H1 (cell line): ENCODE measurements around the gene PRADC1. TPM values are rescaled to one million over a fixed set of nuclear protein-coding genes. Genes with fewer than 3 reads are reported as not detected.

Source experiments
- CTCF ChIA-PET: fragments of 300-600 bp; sonication (Branson Sonifier 250); formaldehyde crosslinking; loops from one replicate; lab custom pipeline; 2021; ENCODE audit not compliant: partially characterized antibody; lab: Charles Lee
- POLR2A ChIA-PET: fragments of 300-600 bp; sonication (Branson Sonifier 250); formaldehyde crosslinking; loops from one replicate; lab custom pipeline; 2021; ENCODE audit warnings: inconsistent platforms; ENCODE audit not compliant: partially characterized antibody; lab: Charles Lee
- DNase-seq, 2 experiments: peaks; one replicate each; pipeline versions ENCODE4 v3.0.0 to v3.0.0-alpha.2; 2010 to 2022; ENCODE audit warnings: low spot score in 2 of 2, low read depth in 1 of 2, mixed read lengths in 1 of 2
- FAIRE-seq: peaks from 2 replicates; lab custom pipeline; 2011; peaks lifted over from hg19 to GRCh38; lab: Jason Lieb, UNC
- H2AFZ ChIP-seq: 2 replicates; pipeline ENCODE4 v1.8.1; 2012; ENCODE audit warnings: low read length, inconsistent platforms
- H2AK5ac ChIP-seq: 2 replicates; pipeline ENCODE4 v1.6.1; 2013; ENCODE audit warnings: low read depth, low read length
- H2BK120ac ChIP-seq: replicated peaks from 2 replicates; pipeline ENCODE3; 2013; ENCODE audit warnings: low read depth, low read length, inconsistent platforms
- H2BK12ac ChIP-seq: 2 replicates; pipeline ENCODE4 v1.6.1; 2013; ENCODE audit warnings: low read depth, low read length
- H2BK15ac ChIP-seq: 2 replicates; pipeline ENCODE4 v1.6.1; 2013; ENCODE audit warnings: low read length
- H2BK20ac ChIP-seq: 2 replicates; pipeline ENCODE4 v1.6.1; 2013; ENCODE audit warnings: low read length
- H2BK5ac ChIP-seq: 2 replicates; pipeline ENCODE4 v1.6.1; 2013; ENCODE audit warnings: low read depth, low read length
- H3K14ac ChIP-seq: 2 replicates; pipeline ENCODE4 v1.6.1; 2013; ENCODE audit warnings: inconsistent platforms; ENCODE audit not compliant: insufficient read length
- H3K18ac ChIP-seq: 2 replicates; pipeline ENCODE4 v1.6.1; 2013; ENCODE audit warnings: low read length; ENCODE audit errors: extremely low read depth
- H3K23ac ChIP-seq: 2 replicates; pipeline ENCODE4 v1.6.1; 2013; ENCODE audit warnings: inconsistent platforms; ENCODE audit not compliant: insufficient read length
- H3K23me2 ChIP-seq: 2 replicates; pipeline ENCODE4 v1.6.1; 2013; ENCODE audit warnings: low read depth, low read length
- H3K27ac ChIP-seq: 2 replicates; pipeline ENCODE4 v1.6.1; 2011; ENCODE audit warnings: low read depth, low read length, inconsistent platforms
- H3K27me3 ChIP-seq, 4 experiments: replicated peaks in 1 of 4; 1 replicate in 1 of 4; 2 replicates in 3 of 4; pipeline versions ENCODE4 v1.6.1 to v1.8.1; 2011 to 2013; ENCODE audit warnings: low read length in 3 of 4, mild to moderate bottlenecking in 3 of 4, inconsistent platforms in 2 of 4, mixed read lengths in 2 of 4, moderate library complexity in 1 of 4; ENCODE audit not compliant: control insufficient read depth in 3 of 4, insufficient read depth in 3 of 4; ENCODE audit errors: extremely low read depth in 1 of 4
- H3K36me3 ChIP-seq, 4 experiments: 2 replicates each; pipeline versions ENCODE4 v1.6.1 to v1.8.1; 2011 to 2013; ENCODE audit warnings: mild to moderate bottlenecking in 4 of 4, low read length in 3 of 4, moderate library complexity in 2 of 4, control low read depth in 1 of 4, inconsistent platforms in 1 of 4; ENCODE audit not compliant: insufficient read depth in 4 of 4, control insufficient read depth in 2 of 4
- H3K4ac ChIP-seq: replicated peaks from 2 replicates; pipeline ENCODE3; 2013; ENCODE audit warnings: low read length, low read depth, mixed read lengths, inconsistent platforms; ENCODE audit not compliant: insufficient read length
- H3K4me1 ChIP-seq, 4 experiments: replicated peaks in 1 of 4; 1 replicate in 1 of 4; 2 replicates in 3 of 4; pipeline versions ENCODE4 v1.6.1 to v1.8.1; 2011 to 2013; ENCODE audit warnings: low read length in 3 of 4, inconsistent platforms in 2 of 4, mixed read lengths in 1 of 4; ENCODE audit not compliant: insufficient read depth in 4 of 4, control insufficient read depth in 3 of 4
- H3K4me2 ChIP-seq, 2 experiments: 2 replicates each; pipeline versions ENCODE4 v1.6.1 to v1.8.1; 2011 to 2013; ENCODE audit warnings: low read depth in 2 of 2, low read length in 2 of 2, control low read depth in 1 of 2, inconsistent platforms in 1 of 2, mild to moderate bottlenecking in 1 of 2; ENCODE audit not compliant: insufficient read depth in 1 of 2
- H3K4me3 ChIP-seq, 4 experiments: fragments of 200-600, 300-600 bp in 1 of 4; sonication (generic), shearing (Covaris generic), sonication (Bioruptor Twin) in 1 of 4; 2 replicates each; pipeline versions ENCODE4 v1.5.1 to v1.8.1; 2011 to 2016; ENCODE audit warnings: low read length in 4 of 4, low read depth in 3 of 4, control low read depth in 2 of 4, inconsistent platforms in 2 of 4, mild to moderate bottlenecking in 2 of 4, mixed read lengths in 1 of 4, moderate library complexity in 1 of 4; ENCODE audit not compliant: insufficient read depth in 2 of 4; ENCODE audit errors: extremely low read depth in 1 of 4
- H3K56ac ChIP-seq: replicated peaks from 2 replicates; pipeline ENCODE3; 2013; ENCODE audit warnings: low read depth, mild to moderate bottlenecking, mixed read lengths, low read length, inconsistent platforms; ENCODE audit not compliant: insufficient read length
- H3K79me1 ChIP-seq: 2 replicates; pipeline ENCODE4 v1.6.1; 2013; ENCODE audit warnings: low read depth, low read length, control low read depth
- H3K79me2 ChIP-seq, 2 experiments: 2 replicates each; pipeline versions ENCODE4 v1.6.1 to v1.8.1; 2012 to 2013; ENCODE audit warnings: low read length in 2 of 2, mild to moderate bottlenecking in 2 of 2, inconsistent platforms in 1 of 2; ENCODE audit not compliant: insufficient read depth in 2 of 2, control insufficient read depth in 1 of 2
- H3K9ac ChIP-seq, 4 experiments: replicated peaks in 1 of 4; 1 replicate in 1 of 4; 2 replicates in 3 of 4; pipeline versions ENCODE4 v1.6.1 to v1.8.1; 2011 to 2013; ENCODE audit warnings: low read depth in 3 of 4, low read length in 3 of 4, control low read depth in 2 of 4, mild to moderate bottlenecking in 2 of 4, moderate library complexity in 2 of 4, inconsistent platforms in 1 of 4; ENCODE audit errors: extremely low read depth in 1 of 4
- H3K9me3 ChIP-seq, 2 experiments: 2 replicates each; pipeline versions ENCODE4 v1.6.1 to v1.8.1; 2012 to 2013; ENCODE audit warnings: mild to moderate bottlenecking in 2 of 2, moderate library complexity in 2 of 2, control low read depth in 1 of 2, inconsistent platforms in 1 of 2, low read depth in 1 of 2, low read length in 1 of 2, mixed read lengths in 1 of 2; ENCODE audit not compliant: insufficient read depth in 2 of 2
- H4K20me1 ChIP-seq, 2 experiments: replicated peaks in 1 of 2; 2 replicates each; pipeline versions ENCODE3 to v1.8.1; 2011 to 2013; ENCODE audit warnings: inconsistent platforms in 2 of 2, low read length in 2 of 2, mild to moderate bottlenecking in 1 of 2; ENCODE audit not compliant: insufficient read depth in 2 of 2, control insufficient read depth in 1 of 2
- H4K5ac ChIP-seq: 2 replicates; pipeline ENCODE4 v1.6.1; 2013; ENCODE audit warnings: low read length, low read depth, mixed read lengths, inconsistent platforms; ENCODE audit not compliant: insufficient read length
- H4K8ac ChIP-seq: 2 replicates; pipeline ENCODE4 v1.8.0; 2013; ENCODE audit warnings: mild to moderate bottlenecking, moderate library complexity, low read length, inconsistent platforms; ENCODE audit not compliant: insufficient read depth; ENCODE audit errors: extremely low read depth
- H4K91ac ChIP-seq: replicated peaks from 2 replicates; pipeline ENCODE3; 2013; ENCODE audit warnings: low read length, mixed read lengths, inconsistent platforms; ENCODE audit not compliant: insufficient read length
- CHD2 ChIP-seq: IDR thresholded peaks from 2 replicates; pipeline ENCODE4 v1.6.1; 2012; ENCODE audit warnings: low read length, improper control_type of control experiment
- CTBP2 ChIP-seq: IDR thresholded peaks from 2 replicates; pipeline ENCODE4 v1.7.0; 2011; ENCODE audit warnings: borderline replicate concordance, mild to moderate bottlenecking, moderate library complexity, mixed read lengths, low read length; ENCODE audit not compliant: insufficient read depth, insufficient read length
- EGR1 ChIP-seq: IDR thresholded peaks from 2 replicates; pipeline ENCODE4 v1.6.1; 2011; ENCODE audit warnings: low read depth, low read length, borderline replicate concordance
- EP300 ChIP-seq, 2 experiments: IDR thresholded peaks; 1 replicate in 1 of 2; 2 replicates in 1 of 2; pipeline ENCODE4 v1.6.1; 2011 to 2012; ENCODE audit warnings: low read depth in 2 of 2, low read length in 2 of 2, mild to moderate bottlenecking in 2 of 2, borderline replicate concordance in 1 of 2, inconsistent platforms in 1 of 2, moderate library complexity in 1 of 2
- HDAC2 ChIP-seq, 2 experiments: fragments of 300-600 bp in 1 of 2; sonication (generic) in 1 of 2; IDR thresholded peaks; 2 replicates each; pipeline ENCODE4 v1.6.1; 2011 to 2012; ENCODE audit warnings: low read depth in 2 of 2, low read length in 2 of 2, mild to moderate bottlenecking in 2 of 2, moderate library complexity in 2 of 2, borderline replicate concordance in 1 of 2, inconsistent platforms in 1 of 2
- HDAC6 ChIP-seq: IDR thresholded peaks from one replicate; pipeline ENCODE4 v1.7.1; 2012; ENCODE audit warnings: low read depth, mild to moderate bottlenecking, inconsistent platforms, low read length, moderate library complexity
- POLR2AphosphoS5 ChIP-seq: IDR thresholded peaks from 2 replicates; pipeline ENCODE4 v1.6.1; 2011; ENCODE audit warnings: low read depth, low read length
- RXRA ChIP-seq: IDR thresholded peaks from 2 replicates; pipeline ENCODE4 v1.6.1; 2011; ENCODE audit warnings: low read depth, mild to moderate bottlenecking, low read length, moderate library complexity; ENCODE audit not compliant: insufficient read depth
- TEAD4 ChIP-seq: IDR thresholded peaks from 2 replicates; pipeline ENCODE4 v1.6.1; 2012; ENCODE audit warnings: low read depth, low read length, inconsistent platforms, mixed read lengths
- USF2 ChIP-seq: IDR thresholded peaks from 2 replicates; pipeline ENCODE4 v1.6.1; 2011; ENCODE audit warnings: low read length, improper control_type of control experiment
- YY1 ChIP-seq: IDR thresholded peaks from 2 replicates; pipeline ENCODE4 v1.6.1; 2011; ENCODE audit warnings: low read depth, mild to moderate bottlenecking, low read length
- polyA plus RNA-seq, 7 experiments: library from polyadenylated mRNA; depleted of rRNA in 3 of 7; stranded (reverse) in 5 of 7; unstranded in 2 of 7; fragments of >200 nt in 5 of 7; fragments of 200-250 nt in 2 of 7; gene quantifications; 1 replicate in 5 of 7; 2 replicates in 1 of 7; 4 replicates in 1 of 7; pipeline versions ENCODE4 v1.2.1 to v1.2.3, GENCODE V29; 2011 to 2013; ENCODE audit warnings: missing spikeins in 2 of 7, mixed read lengths in 2 of 7
- total RNA-seq: library from RNA; stranded (reverse); fragmentation: NEBNext Ultra II Directional; extraction: Animal tissue kit (Norgen Biotek cat#: 25700); gene quantifications from 2 replicates; pipeline ENCODE4 v1.2.1, GENCODE V29; 2021
- TF ChIP-seq, protein P1 (sequence below): IDR thresholded peaks from 2 replicates; pipeline ENCODE4 v1.6.1; 2012; ENCODE audit warnings: low read length, inconsistent platforms

PRADC1 gene
- total and polyA plus RNA-seq, 2 of the 8 experiments (the other 6 are each of a cell fraction or from before 2014, with no cell fraction given), result 8.9 to 13.1 TPM

- Histone ChIP-seq H3K4me2 (no peak overlapping the region), H3K14ac (no peak overlapping the region), H4K20me1 (no peaks in the 10 kb centered on the region), H2BK5ac (no peak overlapping the region), H3K23ac (no peak overlapping the region), H3K36me3 (no peaks in the 10 kb centered on the region), H3K23me2 (peaks cover 5% of the 10 kb centered on the region), H4K8ac (no peak overlapping the region), H3K18ac (no peak overlapping the region), H3K79me1 (no peaks in the 10 kb centered on the region), H3K56ac (no peak overlapping the region), H4K91ac (no peak overlapping the region), H4K5ac (no peak overlapping the region), H3K27ac (no peak overlapping the region), H3K4me1 (no peaks in the 10 kb centered on the region; a peak in 2 of 7 replicates), H3K4ac (no peak overlapping the region), H3K27me3 (peaks cover 0 to 14% (median 8%) of the 10 kb centered on the region in 4 experiments; a peak in 6 of 7 replicates), H3K9me3 (no peaks in the 10 kb centered on the region), H2BK12ac (no peak overlapping the region), H2BK120ac (no peak overlapping the region), H2AFZ (no peak overlapping the region), H2BK15ac (no peak overlapping the region), H2BK20ac (no peak overlapping the region), H3K4me3 (no peak overlapping the region), H3K9ac (no peak overlapping the region), H2AK5ac (no peak overlapping the region), H3K79me2 (no peaks in the 10 kb centered on the region)
- FAIRE-seq (no peak), DNase-seq (no peak)
- CTCF ChIA-PET, result interaction anchor here (0.9 kb wide), 1 partner anchor 13 kb away, joined by 3 read pairs; no protein-coding TSS in a partner anchor
- POLR2A ChIA-PET, result no interaction called here
- TF ChIP-seq EP300 (IDR thresholded peaks at IDR 0.05; ENCODE audit: borderline replicate concordance in 1 of 2, low read depth in 2 of 2, low read length in 2 of 2) (no peak), EGR1 (no peak), RXRA (no peak), YY1 (no peak), HDAC2 (IDR thresholded peaks at IDR 0.05; ENCODE audit: borderline replicate concordance in 1 of 2, low read depth in 2 of 2, low read length in 2 of 2) (no peak), TEAD4 (no peak), CHD2 (no peak), POLR2AphosphoS5 (no peak), USF2 (no peak), HDAC6 (no peak), CTBP2 (no peak)
- TF ChIP-seq, protein P1, sequence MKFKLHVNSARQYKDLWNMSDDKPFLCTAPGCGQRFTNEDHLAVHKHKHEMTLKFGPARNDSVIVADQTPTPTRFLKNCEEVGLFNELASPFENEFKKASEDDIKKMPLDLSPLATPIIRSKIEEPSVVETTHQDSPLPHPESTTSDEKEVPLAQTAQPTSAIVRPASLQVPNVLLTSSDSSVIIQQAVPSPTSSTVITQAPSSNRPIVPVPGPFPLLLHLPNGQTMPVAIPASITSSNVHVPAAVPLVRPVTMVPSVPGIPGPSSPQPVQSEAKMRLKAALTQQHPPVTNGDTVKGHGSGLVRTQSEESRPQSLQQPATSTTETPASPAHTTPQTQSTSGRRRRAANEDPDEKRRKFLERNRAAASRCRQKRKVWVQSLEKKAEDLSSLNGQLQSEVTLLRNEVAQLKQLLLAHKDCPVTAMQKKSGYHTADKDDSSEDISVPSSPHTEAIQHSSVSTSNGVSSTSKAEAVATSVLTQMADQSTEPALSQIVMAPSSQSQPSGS, result no peak
Observed at GRCh38 chr2:73197579-73197978, 35.5 kb downstream of the PRADC1 start.
